GM18909 (cell line): ENCODE results near the gene FCRL6.

Experiments
- ATAC-seq: cut with Tn5 transposase; IDR thresholded peaks from one replicate; pipeline ENCODE4 v1.9.1; 2021; ENCODE audit warnings: mild to moderate bottlenecking; ENCODE audit not compliant: unreplicated experiment, poor library complexity

Gene FCRL6, protein sequence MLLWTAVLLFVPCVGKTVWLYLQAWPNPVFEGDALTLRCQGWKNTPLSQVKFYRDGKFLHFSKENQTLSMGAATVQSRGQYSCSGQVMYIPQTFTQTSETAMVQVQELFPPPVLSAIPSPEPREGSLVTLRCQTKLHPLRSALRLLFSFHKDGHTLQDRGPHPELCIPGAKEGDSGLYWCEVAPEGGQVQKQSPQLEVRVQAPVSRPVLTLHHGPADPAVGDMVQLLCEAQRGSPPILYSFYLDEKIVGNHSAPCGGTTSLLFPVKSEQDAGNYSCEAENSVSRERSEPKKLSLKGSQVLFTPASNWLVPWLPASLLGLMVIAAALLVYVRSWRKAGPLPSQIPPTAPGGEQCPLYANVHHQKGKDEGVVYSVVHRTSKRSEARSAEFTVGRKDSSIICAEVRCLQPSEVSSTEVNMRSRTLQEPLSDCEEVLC

DNA sequence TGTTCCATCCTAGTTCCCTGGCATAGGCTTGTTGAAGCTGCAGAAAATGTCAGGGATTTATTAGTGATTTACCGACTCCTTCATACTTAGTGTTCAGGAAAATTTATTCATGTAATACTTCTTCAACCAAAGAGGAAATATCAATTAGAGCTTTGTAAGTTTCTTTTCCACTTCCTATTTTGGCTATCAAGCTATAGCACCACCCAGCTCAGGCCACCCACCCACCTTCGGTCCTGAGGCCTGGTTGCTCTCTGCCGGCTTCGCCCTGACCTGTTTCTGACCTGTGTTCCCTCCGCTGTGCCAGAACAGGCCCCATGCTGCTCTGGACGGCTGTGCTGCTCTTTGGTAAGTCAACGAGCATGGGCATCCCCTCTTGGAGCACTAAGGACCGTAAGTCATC lies at the start of gene FCRL6:
Gene FCRL6, plus strand, starts transcription at position 250 of the 400 bp plus-strand sequence. Its CDS starts 65 bp downstream, at position 315.
- no peak for ATAC-seq

DNA sequence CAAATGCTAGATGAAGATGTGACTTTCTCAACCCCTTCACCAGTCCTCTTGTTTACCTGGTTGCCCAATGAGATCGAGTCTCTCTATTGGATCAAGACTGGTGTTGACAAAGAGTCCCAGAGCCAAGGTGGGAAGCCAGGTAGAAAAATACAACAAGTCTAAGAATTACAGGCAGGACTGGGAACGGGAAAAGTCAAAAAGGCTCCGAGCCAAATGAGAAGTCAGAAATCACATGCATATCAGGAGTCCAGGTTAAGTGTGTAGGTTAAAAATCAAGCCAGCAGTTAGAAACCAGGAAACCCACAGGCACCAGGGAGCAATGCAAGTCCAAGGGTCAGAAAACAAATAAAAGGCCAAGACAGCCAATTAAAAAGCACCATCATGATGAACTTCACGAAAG lies 48.8 kb upstream of the FCRL6 start:
- no peak for ATAC-seq

DNA sequence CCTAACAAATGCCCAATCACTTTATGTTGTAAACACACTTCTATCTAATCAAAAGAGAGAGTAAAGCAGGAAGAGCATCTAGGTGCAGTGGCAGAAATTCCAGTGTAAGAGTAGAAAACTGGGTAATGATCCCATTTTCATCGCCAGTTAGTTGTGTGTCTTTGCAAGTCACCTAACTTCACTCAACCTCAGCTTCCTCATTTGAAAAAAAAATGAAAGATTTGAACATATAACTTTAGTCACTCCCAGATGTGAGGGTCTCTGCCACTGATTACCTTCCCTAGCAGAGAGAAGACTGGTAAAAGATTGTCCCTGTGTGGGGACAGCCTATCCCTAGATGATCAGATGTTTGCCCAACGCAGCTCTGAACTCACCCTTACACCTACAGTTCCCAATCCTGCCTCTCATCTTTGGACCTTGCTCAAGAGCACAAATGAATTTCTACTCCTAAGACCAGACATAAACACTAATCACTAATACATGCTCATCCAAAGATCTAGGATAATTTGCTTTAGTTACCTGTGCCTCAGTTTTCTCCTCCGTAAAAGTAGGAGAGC lies 46.6 kb upstream of the FCRL6 start:
- ATAC-seq = no peak

DNA sequence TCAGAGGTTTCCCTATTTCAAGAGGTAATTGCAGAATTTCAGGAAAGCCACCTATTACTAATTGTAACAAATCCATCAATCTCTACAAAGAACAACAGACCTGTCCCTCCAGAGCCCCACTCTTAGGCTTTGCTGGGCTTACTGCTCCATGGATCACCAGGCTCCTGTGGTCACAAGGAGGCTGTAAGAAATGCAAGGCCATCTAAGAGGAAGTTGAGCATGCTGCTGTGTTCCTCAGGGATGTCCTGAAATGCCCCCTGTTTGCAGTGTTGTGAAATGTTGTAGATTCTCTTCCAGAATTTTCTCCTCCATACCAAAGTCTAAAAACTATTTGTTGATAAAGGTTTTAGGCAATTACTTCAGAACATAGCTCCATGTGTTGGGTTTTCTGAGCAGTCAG lies 45.8 kb upstream of the FCRL6 start:
- ATAC-seq = no peak

DNA sequence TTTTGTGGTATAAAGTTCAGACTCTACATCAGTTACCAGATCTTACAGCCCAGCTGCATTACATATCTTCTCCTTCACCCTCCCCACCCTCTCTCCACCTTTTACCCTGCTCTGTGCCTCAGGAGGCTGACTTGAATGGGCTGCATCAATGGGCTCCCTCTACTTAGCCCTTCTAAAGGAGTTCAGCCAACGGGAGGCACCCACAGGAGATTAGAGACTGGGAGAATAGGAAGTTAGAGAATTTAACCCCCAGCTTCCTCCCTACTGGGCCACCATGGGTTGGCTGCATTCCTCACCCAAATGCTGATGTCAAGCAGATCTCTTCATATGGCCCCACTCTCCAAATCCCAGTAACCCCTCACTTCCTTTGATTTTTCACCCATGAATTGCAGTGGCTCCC lies 38.5 kb upstream of the FCRL6 start:
- ATAC-seq = no peak

- no peak for ATAC-seq
Observed at GRCh38 chr1:159765806-159766205, 36.4 kb upstream of the FCRL6 start.

- ATAC-seq = no peak
Observed at GRCh38 chr1:159771127-159771895, 30.8 kb upstream of the FCRL6 start.

- no peak for ATAC-seq
Observed at GRCh38 chr1:159774465-159774864, 27.7 kb upstream of the FCRL6 start.

- ATAC-seq = no peak
Observed at GRCh38 chr1:159775716-159776115, 26.4 kb upstream of the FCRL6 start.

GRCh38 chr1:159778266-159778665 lies 23.9 kb upstream of the FCRL6 start:
- no peak for ATAC-seq

DNA sequence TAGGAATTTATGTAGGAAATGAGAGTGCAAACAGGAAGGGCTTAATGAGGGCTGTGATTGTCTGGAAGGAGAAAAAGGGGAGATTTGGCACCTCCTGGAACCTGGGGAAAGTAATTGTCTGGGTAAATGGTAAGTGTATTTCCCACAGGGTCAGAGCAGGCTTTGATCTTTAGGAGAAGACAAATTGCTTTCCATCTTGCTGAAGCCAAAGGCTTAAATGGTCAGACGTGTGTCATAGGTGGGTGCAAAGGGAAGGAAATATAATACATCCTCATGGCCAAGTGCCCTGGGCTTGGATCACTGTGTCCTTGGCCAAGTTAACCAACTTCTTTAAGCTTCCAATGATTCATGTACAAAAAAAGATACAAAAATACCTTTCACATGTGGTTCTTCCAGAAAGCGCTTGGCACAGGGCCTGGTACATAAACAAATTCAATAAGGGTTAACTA lies 22.7 kb upstream of the FCRL6 start:
- ATAC-seq = no peak

- ATAC-seq = peak; percentile 99
Observed at GRCh38 chr1:159780583-159781582, 21.3 kb upstream of the FCRL6 start, which contains the start of gene DUSP23. Gene DUSP23, plus strand, starts transcription at chr1:159780962. Its CDS starts 139 bp downstream, at chr1:159781101.

- ATAC-seq = no peak
Observed at GRCh38 chr1:159781992-159782391, 20.2 kb upstream of the FCRL6 start.

GRCh38 chr1:159783724-159784123 lies 18.4 kb upstream of the FCRL6 start:
- ATAC-seq = no peak

DNA sequence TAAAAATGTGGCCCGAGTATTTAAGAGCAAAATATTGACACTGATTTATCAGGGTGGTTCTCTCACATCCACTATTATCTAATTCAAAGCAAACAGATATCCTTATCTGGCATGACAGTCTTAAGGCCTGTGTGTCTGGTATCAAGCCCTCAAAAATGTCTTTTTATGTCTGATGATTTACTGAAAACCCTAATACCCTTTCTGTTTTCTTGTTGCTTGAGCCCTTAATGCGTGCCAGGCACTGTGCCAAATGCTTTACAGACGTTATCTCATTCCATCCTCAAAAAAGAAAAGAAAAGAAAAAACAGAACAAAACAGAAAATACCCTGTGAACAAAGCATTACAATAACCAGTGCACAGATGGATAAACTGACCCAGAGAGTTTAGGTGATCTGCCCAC lies 15.7 kb upstream of the FCRL6 start:
- no peak for ATAC-seq

DNA sequence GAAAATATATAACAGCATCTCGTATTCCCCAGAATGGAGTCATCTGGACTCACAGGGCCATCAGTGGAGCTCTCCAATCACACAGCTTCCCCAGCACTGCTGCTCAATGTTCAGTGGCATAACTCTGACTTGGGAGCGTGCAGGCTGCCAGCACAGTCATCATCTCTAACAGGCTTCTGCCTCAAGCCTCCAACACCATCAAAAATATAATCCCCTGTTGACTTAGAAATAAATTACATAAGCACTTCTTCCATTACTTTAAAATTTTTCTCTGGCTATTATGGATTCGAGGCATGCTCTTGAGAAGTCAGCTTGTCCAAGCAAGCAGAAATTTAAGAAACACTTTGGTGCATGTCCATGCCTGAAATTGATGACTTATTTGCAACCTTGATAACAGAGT lies 15.2 kb upstream of the FCRL6 start:
- no peak for ATAC-seq

- no peak for ATAC-seq
Observed at GRCh38 chr1:159790237-159790917, 11.8 kb upstream of the FCRL6 start.

GRCh38 chr1:159791031-159791430 lies 11.1 kb upstream of the FCRL6 start:
- ATAC-seq = no peak

- ATAC-seq = no peak
Observed at GRCh38 chr1:159791461-159791860, 10.7 kb upstream of the FCRL6 start.
